Psoas muscle (tissue), 8 donors: ENCODE measurements around the gene AQP5. TPM values are rescaled to one million over a fixed set of nuclear protein-coding genes. Genes with fewer than 3 reads are reported as not detected.

Experiments used
- ATAC-seq, 4 donors: fragments of 200-7000 bp; cut with Tn5 transposase; one replicate each; pipeline ENCODE4 v1.9.1; 2020; ENCODE audit warnings: moderate library complexity in 3 of 4, mild to moderate bottlenecking in 2 of 4
- DNase-seq, 2 donors: peaks; one replicate each; pipeline ENCODE4 v3.0.0-alpha.2; 2020
- H3K27ac ChIP-seq: fragments of 200-600 bp; one replicate; pipeline ENCODE4 v1.8.0; 2022
- H3K27me3 ChIP-seq, 3 donors: fragments of 200-600 bp in 1 of 3; one replicate each; pipeline versions ENCODE4 v1.6.1 to v1.8.0; 2013 to 2022; ENCODE audit warnings: low read length in 2 of 3, mild to moderate bottlenecking in 2 of 3, moderate library complexity in 1 of 3; ENCODE audit not compliant: insufficient read depth in 3 of 3
- H3K36me3 ChIP-seq, 2 donors: fragments of 200-600 bp in 1 of 2; one replicate each; pipeline versions ENCODE4 v1.6.1 to v1.8.0; 2013 to 2022; ENCODE audit warnings: low read depth in 1 of 2, mild to moderate bottlenecking in 1 of 2, moderate library complexity in 1 of 2; ENCODE audit not compliant: insufficient read depth in 1 of 2
- H3K4me1 ChIP-seq: fragments of 200-600 bp; one replicate; pipeline ENCODE4 v1.8.0; 2022
- H3K4me3 ChIP-seq: fragments of 200-600 bp; one replicate; pipeline ENCODE4 v1.8.0; 2022; ENCODE audit warnings: mild to moderate bottlenecking
- H3K9me3 ChIP-seq: fragments of 200-600 bp; one replicate; pipeline ENCODE4 v1.8.0; 2022
- WGBS, 3 donors: extraction: QIAGEN DNeasy Blood & Tissue Kit; methylation state at CpG; one replicate each; pipeline versions ENCODE4 v1.1.6 to v1.1.7; 2013; 5-methylcytosine and 5-hydroxymethylcytosine counted together
- intact Hi-C, 2 donors: fragments of 100-400 bp; cut with DNase I; formaldehyde crosslinking; loops; one replicate each; pipeline versions ENCODE4 v1.11.0 to v1.14.2; 2022
- polyA plus RNA-seq, 3 donors: library from polyadenylated mRNA; stranded (reverse); fragments of 200-250 nt; gene quantifications; one replicate each; pipeline ENCODE4 v1.2.3, GENCODE V29; 2013
- total RNA-seq, 4 donors: library from RNA; stranded (reverse); fragmentation: NEBNext Ultra II Directional in 2 of 4; extraction: Animal tissue kit (Norgen Biotek cat#: 25700) in 2 of 4; gene quantifications; one replicate each; pipeline versions ENCODE4 v1.2.1 to v1.2.4, GENCODE V29; 2021 to 2023
- TF ChIP-seq, protein P1 (sequence below): fragments of 200-600 bp; IDR thresholded peaks from one replicate; pipeline ENCODE4 v1.8.0; 2022; ENCODE audit warnings: antibody characterized with exemption
- donor health status: healthy with polysubstance abuse.
- donor health status: DM: no; HTN: no; CAD: no; lungs with moderate emphysema.
- donor health status: Bipolar disorder and iron deficiency.
- donor health status: healthy.
- donor health status: DM: yes; HTN: yes; CAD: no.
- donor health status: DM: no; HTN: no; CAD: no.
- donor health status: DM: no; HTN: no; CAD: no.
- donor health status: DM: yes; HTN: yes; CAD: no.

AQP5 gene
- total and polyA plus RNA-seq, 7 donors, result 0.05 TPM; not detected in 6

GRCh38 chr12:49955899-49956662 lies 5.6 kb upstream of the AQP5 start:
- peaks cover 0 to 58% (median 25%) of the 10 kb centered on the region in 3 donors for H3K27me3 ChIP-seq
- TF ChIP-seq, protein P1, sequence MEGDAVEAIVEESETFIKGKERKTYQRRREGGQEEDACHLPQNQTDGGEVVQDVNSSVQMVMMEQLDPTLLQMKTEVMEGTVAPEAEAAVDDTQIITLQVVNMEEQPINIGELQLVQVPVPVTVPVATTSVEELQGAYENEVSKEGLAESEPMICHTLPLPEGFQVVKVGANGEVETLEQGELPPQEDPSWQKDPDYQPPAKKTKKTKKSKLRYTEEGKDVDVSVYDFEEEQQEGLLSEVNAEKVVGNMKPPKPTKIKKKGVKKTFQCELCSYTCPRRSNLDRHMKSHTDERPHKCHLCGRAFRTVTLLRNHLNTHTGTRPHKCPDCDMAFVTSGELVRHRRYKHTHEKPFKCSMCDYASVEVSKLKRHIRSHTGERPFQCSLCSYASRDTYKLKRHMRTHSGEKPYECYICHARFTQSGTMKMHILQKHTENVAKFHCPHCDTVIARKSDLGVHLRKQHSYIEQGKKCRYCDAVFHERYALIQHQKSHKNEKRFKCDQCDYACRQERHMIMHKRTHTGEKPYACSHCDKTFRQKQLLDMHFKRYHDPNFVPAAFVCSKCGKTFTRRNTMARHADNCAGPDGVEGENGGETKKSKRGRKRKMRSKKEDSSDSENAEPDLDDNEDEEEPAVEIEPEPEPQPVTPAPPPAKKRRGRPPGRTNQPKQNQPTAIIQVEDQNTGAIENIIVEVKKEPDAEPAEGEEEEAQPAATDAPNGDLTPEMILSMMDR, result no peak

DNA sequence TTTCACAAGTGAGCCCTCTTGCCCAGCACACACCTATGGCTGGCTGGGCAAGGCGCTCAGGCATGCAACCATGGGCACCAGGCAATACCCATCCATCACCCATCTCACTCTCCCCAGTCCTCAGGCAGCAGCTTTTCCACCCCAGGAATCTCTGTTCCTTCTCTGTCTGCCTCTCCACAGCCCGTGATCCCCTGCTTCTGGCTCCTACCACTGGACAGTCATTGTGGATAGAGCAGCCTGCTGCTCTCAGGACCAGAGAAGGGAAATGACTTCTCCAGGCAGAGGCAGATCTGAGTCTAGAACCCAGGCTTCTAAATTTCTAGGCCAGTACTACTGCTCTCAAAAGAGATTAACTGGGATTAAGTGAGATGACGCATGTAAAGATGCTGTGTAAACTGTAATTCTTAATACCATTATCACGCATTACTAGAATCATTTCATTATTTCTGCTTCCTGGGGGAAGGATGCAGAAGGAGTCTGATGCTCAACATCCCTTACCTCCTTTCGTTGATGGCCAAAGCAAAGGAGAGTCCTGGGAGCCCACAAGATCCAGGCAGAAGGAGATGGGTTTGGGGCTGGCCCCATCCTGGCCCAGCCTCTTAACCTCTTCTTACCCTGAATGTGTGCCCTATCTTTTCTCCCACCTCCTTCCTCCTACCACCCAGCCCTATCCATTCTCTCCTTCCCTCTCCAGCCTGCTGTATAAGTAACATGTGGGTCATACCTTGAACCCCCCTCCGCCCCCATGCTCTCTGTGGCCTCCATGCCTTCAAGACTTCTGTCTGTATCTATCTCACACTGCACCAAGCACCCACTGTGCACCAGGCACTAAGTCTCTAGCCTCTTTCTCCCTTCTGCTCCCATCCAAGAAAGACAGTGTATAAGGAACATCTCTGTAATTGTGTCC lies 4.8 kb upstream of the AQP5 start:
- ATAC-seq, result no peak

More at GRCh38 chr12:49955899-49956662, 5.6 kb upstream of the AQP5 start:
- WGBS, 3 donors, result 71 to 80% (median 75%) methylated on average over 13 of the region's 13 CpGs
- Histone ChIP-seq H3K27ac (no peak overlapping the region), H3K36me3 (no peaks in the 10 kb centered on the region), H3K9me3 (no peaks in the 10 kb centered on the region), H3K4me1 (no peaks in the 10 kb centered on the region), H3K4me3 (no peak overlapping the region)
- DNase-seq (no peak), ATAC-seq (no peak)
- intact Hi-C loops, result no loop called here

GRCh38 chr12:49957570-49957967 lies 4.1 kb upstream of the AQP5 start:
- Histone ChIP-seq H3K4me1 (no peaks in the 10 kb centered on the region), H3K36me3 (no peaks in the 10 kb centered on the region), H3K27ac (no peak overlapping the region), H3K9me3 (no peaks in the 10 kb centered on the region), H3K4me3 (no peak overlapping the region), H3K27me3 (peaks cover 0 to 71% (median 35%) of the 10 kb centered on the region in 3 donors)
- ATAC-seq (no peak), DNase-seq (no peak)
- TF ChIP-seq, protein P1, result no peak
- intact Hi-C loops, result no loop called here

More for the DNA sequence above, 4.8 kb upstream of the AQP5 start:
- no peak overlapping the region for H3K4me3 ChIP-seq
- H3K36me3 ChIP-seq, result no peaks in the 10 kb centered on the region
- 91 to 94% (median 93%) methylated on average over 6 of the region's 6 CpGs for WGBS, 3 donors
- no peak for DNase-seq
- H3K27me3 ChIP-seq, result peaks cover 0 to 64% (median 32%) of the 10 kb centered on the region in 3 donors
- H3K27ac ChIP-seq, result no peak overlapping the region
- no peaks in the 10 kb centered on the region for H3K9me3 ChIP-seq
- H3K4me1 ChIP-seq, result no peaks in the 10 kb centered on the region
- TF ChIP-seq, protein P1, result no peak
- intact Hi-C loops, result no loop called here

DNA sequence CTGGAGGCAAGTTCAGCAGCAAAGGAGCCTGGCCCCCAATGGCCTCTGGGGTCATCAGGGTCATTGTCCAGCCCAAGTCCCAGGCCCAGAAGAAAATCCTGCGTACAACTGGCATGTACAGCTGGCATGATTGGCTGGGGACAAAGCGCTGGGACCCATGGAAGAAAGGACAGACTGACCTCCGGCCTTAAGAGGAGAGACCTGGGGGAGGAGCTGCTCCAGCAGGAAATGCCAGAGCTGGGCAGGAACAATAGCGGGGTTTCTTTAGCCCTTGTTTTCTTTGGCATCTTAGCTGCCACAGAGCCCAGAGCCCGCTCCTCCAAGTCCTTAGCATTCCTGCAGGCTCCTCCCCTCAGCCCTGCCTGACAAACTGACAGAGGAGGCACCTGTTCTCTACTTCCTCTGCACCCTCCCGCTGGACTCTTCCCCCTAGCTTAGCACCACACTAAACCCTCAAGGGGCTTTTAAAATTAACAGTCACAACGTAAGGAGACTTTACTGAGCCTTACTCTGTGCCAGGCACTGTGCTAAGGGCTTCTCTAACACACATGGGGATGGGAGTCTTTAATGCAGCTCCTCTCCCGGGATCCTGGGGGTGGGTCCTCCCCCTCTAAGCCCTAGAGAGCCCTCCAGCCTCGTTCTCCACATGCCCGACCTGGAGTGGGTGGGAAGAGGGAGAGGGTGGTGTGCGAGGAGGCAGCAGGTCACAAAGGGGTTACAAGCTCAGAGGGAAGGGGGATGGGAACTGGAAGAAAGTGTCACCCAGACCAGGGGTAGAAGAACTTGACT lies 1.8 kb upstream of the AQP5 start:
- TF ChIP-seq, protein P1, result no peak
- intact Hi-C loops, result loop anchor here in 1 of 2 donors (10.0 kb wide), 1 partner anchor 205 kb away; the partner anchor contains the start of gene CERS5
- H3K4me1 ChIP-seq, result no peaks in the 10 kb centered on the region
- DNase-seq, result no peak
- H3K27ac ChIP-seq, result no peak overlapping the region
- 36 to 53% (median 52%) methylated on average over 11 of the region's 11 CpGs for WGBS, 3 donors
- no peaks in the 10 kb centered on the region for H3K36me3 ChIP-seq
- no peak for ATAC-seq
- H3K4me3 ChIP-seq, result no peak overlapping the region
- H3K9me3 ChIP-seq, result no peaks in the 10 kb centered on the region
- H3K27me3 ChIP-seq, result peaks cover 0 to 63% (median 33%) of the 10 kb centered on the region in 3 donors
